Inflammatory macrophage treated with lipopolysaccharide for 1 hour (primary cell): ENCODE measurements around the gene TOMM6.
"Not testable (repeated sequence)": the region's sequence is repeated elsewhere in the genome, so short reads cannot be mapped to it uniquely, and the experiment has no call there.

Experiments
- DNase-seq, 2 donors: peaks; one replicate each; pipeline ENCODE4 v3.0.0-alpha.2; 2020 to 2022

The TOMM6 gene

GRCh38 chr6:41766043-41766664, 21.3 kb upstream of the TOMM6 start:
- DNase-seq: not testable (repeated sequence)

- peak in 1 of 2 donors; percentile 13 for DNase-seq
Measured at GRCh38 chr6:41767112-41767833, 20.2 kb upstream of the TOMM6 start.

GRCh38 chr6:41768545-41769308, 18.8 kb upstream of the TOMM6 start:
- no peak for DNase-seq

GRCh38 chr6:41769376-41769775, 18.1 kb upstream of the TOMM6 start:
- no peak for DNase-seq

- DNase-seq: no peak
Measured at GRCh38 chr6:41770381-41771057, 17.0 kb upstream of the TOMM6 start.

- DNase-seq: no peak
Measured at GRCh38 chr6:41771058-41771983, 16.2 kb upstream of the TOMM6 start.

- DNase-seq: no peak
Measured at GRCh38 chr6:41774841-41775240, 12.7 kb upstream of the TOMM6 start.

GRCh38 chr6:41775293-41775882, 12.1 kb upstream of the TOMM6 start:
- no peak for DNase-seq

GRCh38 chr6:41777551-41778285, 9.8 kb upstream of the TOMM6 start:
- DNase-seq: peak; percentile 63 to 80

- no peak for DNase-seq
Measured at GRCh38 chr6:41778895-41779294, 8.6 kb upstream of the TOMM6 start.

GRCh38 chr6:41779336-41779735, 8.2 kb upstream of the TOMM6 start:
- no peak for DNase-seq

GRCh38 chr6:41779788-41780550, 7.5 kb upstream of the TOMM6 start, which contains the start of gene FRS3:
FRS3 (minus strand) TSS chr6:41779900; CDS start chr6:41776987, 2,913 bp downstream.
- peak; percentile 93 to 100 for DNase-seq

- peak; percentile 59 to 73 for DNase-seq
Measured at GRCh38 chr6:41780551-41781365, 6.7 kb upstream of the TOMM6 start, which contains the start of gene PRICKLE4. PRICKLE4 (plus strand) TSS chr6:41780782; CDS start chr6:41783474, 2,692 bp downstream.

- no peak for DNase-seq
Measured at GRCh38 chr6:41781366-41781730, 6.1 kb upstream of the TOMM6 start.

- DNase-seq: no peak
Measured at GRCh38 chr6:41783106-41783780, 4.3 kb upstream of the TOMM6 start.

- DNase-seq: peak; percentile 77 to 85
Measured at GRCh38 chr6:41784581-41785171, 2.8 kb upstream of the TOMM6 start.

- DNase-seq: no peak
Measured at GRCh38 chr6:41785254-41785653, 2.2 kb upstream of the TOMM6 start.
